Measurements from ENCODE around the gene MOSMO. TPM values are rescaled to one million over a fixed set of nuclear protein-coding genes. Genes with fewer than 3 reads are reported as not detected.
"Not testable (repeated sequence)": the region's sequence is repeated elsewhere in the genome, so short reads cannot be mapped to it uniquely, and the experiment has no call there.

Gene MOSMO
- total RNA-seq, 1 experiment from 2014 or later: 27.6 TPM

- intact Hi-C loops (cut with micrococcal nuclease): loop anchor here (10.0 kb wide), 1 partner anchor 59 kb away; no protein-coding TSS in a partner anchor
- BruUV-seq (replicated peaks): no TSS peak
- ChIA-PET RAD21 (ENCODE audit: low non-redundant PET in 1 of 2, low total read pairs in 2 of 2, uncharacterized antibody in 2 of 2, unreplicated experiment in 2 of 2) (no interaction called here), POLR2A (no interaction called here), CTCF (no interaction called here)
- ATAC-seq (no peak), DNase-seq (ENCODE audit: low read depth, low spot score) (no peak)
- no peaks in the 10 kb centered on the region for H3K79me2 ChIP-seq (ENCODE audit: insufficient read depth, low read length)
- H3K27me3 ChIP-seq (ENCODE audit: insufficient read depth, low read length): no peaks in the 10 kb centered on the region; the same call in 1 of the 2 replicates
- no peak overlapping the region for H3K4me3 ChIP-seq (replicated peaks in 1 of 2; ENCODE audit: low read depth in 1 of 2, low read length in 2 of 2)
- H4K20me1 ChIP-seq (ENCODE audit: insufficient read depth): no peaks in the 10 kb centered on the region
- no peak overlapping the region for H2AFZ ChIP-seq (ENCODE audit: low read depth, low read length, poor library complexity, severe bottlenecking)
- no peaks in the 10 kb centered on the region for H3K9me2 ChIP-seq (ENCODE audit: insufficient read depth)
- no peaks in the 10 kb centered on the region for H3K36me3 ChIP-seq (ENCODE audit: control insufficient read depth in 1 of 2, insufficient read depth in 2 of 2, low read length in 2 of 2)
- H3K27ac ChIP-seq (ENCODE audit: low read depth, low read length): no peak overlapping the region
- TF ChIP-seq ATF3 (IDR thresholded peaks at IDR 0.05): no peak
- TF ChIP-seq SIN3A (IDR thresholded peaks at IDR 0.05; ENCODE audit: low read depth): no peak
- no peak for TF ChIP-seq ELF1 (IDR thresholded peaks at IDR 0.05; ENCODE audit: borderline replicate concordance, low read depth)
- TF ChIP-seq POLR2AphosphoS5 (IDR thresholded peaks at IDR 0.05; ENCODE audit: low read depth, low read length): no peak
- TF ChIP-seq, protein P1, sequence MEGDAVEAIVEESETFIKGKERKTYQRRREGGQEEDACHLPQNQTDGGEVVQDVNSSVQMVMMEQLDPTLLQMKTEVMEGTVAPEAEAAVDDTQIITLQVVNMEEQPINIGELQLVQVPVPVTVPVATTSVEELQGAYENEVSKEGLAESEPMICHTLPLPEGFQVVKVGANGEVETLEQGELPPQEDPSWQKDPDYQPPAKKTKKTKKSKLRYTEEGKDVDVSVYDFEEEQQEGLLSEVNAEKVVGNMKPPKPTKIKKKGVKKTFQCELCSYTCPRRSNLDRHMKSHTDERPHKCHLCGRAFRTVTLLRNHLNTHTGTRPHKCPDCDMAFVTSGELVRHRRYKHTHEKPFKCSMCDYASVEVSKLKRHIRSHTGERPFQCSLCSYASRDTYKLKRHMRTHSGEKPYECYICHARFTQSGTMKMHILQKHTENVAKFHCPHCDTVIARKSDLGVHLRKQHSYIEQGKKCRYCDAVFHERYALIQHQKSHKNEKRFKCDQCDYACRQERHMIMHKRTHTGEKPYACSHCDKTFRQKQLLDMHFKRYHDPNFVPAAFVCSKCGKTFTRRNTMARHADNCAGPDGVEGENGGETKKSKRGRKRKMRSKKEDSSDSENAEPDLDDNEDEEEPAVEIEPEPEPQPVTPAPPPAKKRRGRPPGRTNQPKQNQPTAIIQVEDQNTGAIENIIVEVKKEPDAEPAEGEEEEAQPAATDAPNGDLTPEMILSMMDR (IDR thresholded peaks at IDR 0.05 in 2 of 3, conservative IDR thresholded peaks at IDR 0.05 in 1 of 3; ENCODE audit: borderline replicate concordance in 1 of 3, insufficient read depth in 1 of 3, low read depth in 2 of 3, low read length in 2 of 3): no peak
- no peak for TF ChIP-seq EZH2phosphoT487 (IDR thresholded peaks at IDR 0.05; ENCODE audit: borderline replicate concordance)
- TF ChIP-seq POLR2A (IDR thresholded peaks at IDR 0.05; ENCODE audit: borderline replicate concordance, extremely low read depth, insufficient read depth, insufficient read length): no peak
- TF ChIP-seq JUND (IDR thresholded peaks at IDR 0.05): no peak
- no peak for TF ChIP-seq ZFX (IDR thresholded peaks at IDR 0.05)
- H3K4me1 ChIP-seq (ENCODE audit: control insufficient read depth in 1 of 2, insufficient read depth in 2 of 2, low read length in 2 of 2): no peaks in the 10 kb centered on the region
- no peaks in the 10 kb centered on the region for H3K9me3 ChIP-seq (ENCODE audit: control insufficient read depth in 1 of 2, insufficient read depth in 1 of 2, low read depth in 1 of 2, low read length in 2 of 2)
- H3K4me2 ChIP-seq (ENCODE audit: low read length): no peak overlapping the region
- no peak overlapping the region for H3K9ac ChIP-seq (ENCODE audit: low read length)
These were observed 118.2 kb downstream of the MOSMO start for GRCh38 chr16:22126037-22126558.

DNA sequence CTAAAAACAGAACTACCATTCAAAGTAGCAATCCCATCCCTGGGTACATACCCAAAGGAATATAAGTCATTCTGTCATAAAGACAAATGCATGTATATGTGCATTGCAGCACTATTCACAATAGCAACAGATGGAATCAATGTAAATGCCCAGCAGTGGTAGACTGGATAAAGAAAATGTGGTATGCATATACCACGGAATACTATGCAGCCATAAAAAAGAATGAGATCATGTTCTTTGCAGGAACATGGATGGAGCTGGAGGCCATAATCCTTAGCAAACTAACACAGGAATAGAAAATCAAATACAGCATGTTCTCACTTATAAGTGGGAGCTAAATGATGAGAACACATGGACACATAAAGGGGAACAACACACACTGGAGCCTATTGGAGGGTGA lies 120.6 kb downstream of the MOSMO start:
- RAD21 ChIA-PET (ENCODE audit: low non-redundant PET in 1 of 2, low total read pairs in 2 of 2, uncharacterized antibody in 2 of 2, unreplicated experiment in 2 of 2); POLR2A ChIA-PET; BruUV-seq (replicated peaks); H3K27me3 ChIP-seq (ENCODE audit: insufficient read depth, low read length); CTCF ChIA-PET; H3K4me3 ChIP-seq (replicated peaks in 1 of 2; ENCODE audit: low read depth in 1 of 2, low read length in 2 of 2); ATAC-seq; H4K20me1 ChIP-seq (ENCODE audit: insufficient read depth); H3K36me3 ChIP-seq (ENCODE audit: control insufficient read depth in 1 of 2, insufficient read depth in 2 of 2, low read length in 2 of 2); DNase-seq (ENCODE audit: low read depth, low spot score); H3K4me2 ChIP-seq (ENCODE audit: low read length); H3K9me3 ChIP-seq (ENCODE audit: control insufficient read depth in 1 of 2, insufficient read depth in 1 of 2, low read depth in 1 of 2, low read length in 2 of 2); H2AFZ ChIP-seq (ENCODE audit: low read depth, low read length, poor library complexity, severe bottlenecking); H3K9ac ChIP-seq (ENCODE audit: low read length); H3K4me1 ChIP-seq (ENCODE audit: control insufficient read depth in 1 of 2, insufficient read depth in 2 of 2, low read length in 2 of 2); H3K79me2 ChIP-seq (ENCODE audit: insufficient read depth, low read length); H3K27ac ChIP-seq (ENCODE audit: low read depth, low read length); H3K9me2 ChIP-seq (ENCODE audit: insufficient read depth): not testable (repeated sequence)
- intact Hi-C loops (cut with micrococcal nuclease): loop anchor here (10.0 kb wide), 1 partner anchor 56 kb away; no protein-coding TSS in a partner anchor
